ENCODE data around the gene KIRREL3.

The KIRREL3 gene

GRCh38 chr11:126630893-126631798 lies 369.4 kb downstream of the KIRREL3 start:
- DNase-seq (ENCODE audit: low read depth, low spot score) = no peak
- in situ Hi-C loops (cut with HindIII; ENCODE audit: low sequenced_read_pairs) = no loop called here
- H3K4me3 ChIP-seq (ENCODE audit: low read depth, low read length) = no peak overlapping the region
- no peak for TF ChIP-seq CTCF (IDR thresholded peaks at IDR 0.05; ENCODE audit: low read depth, low read length)

GRCh38 chr11:126630488-126630887 lies 370.1 kb downstream of the KIRREL3 start:
- no peak for DNase-seq (ENCODE audit: low read depth, low spot score)
- in situ Hi-C loops (cut with HindIII; ENCODE audit: low sequenced_read_pairs) = no loop called here
- H3K4me3 ChIP-seq (ENCODE audit: low read depth, low read length) = no peak overlapping the region
- TF ChIP-seq CTCF (IDR thresholded peaks at IDR 0.05; ENCODE audit: low read depth, low read length) = no peak

- DNase-seq (ENCODE audit: low read depth, low spot score) = no peak
- TF ChIP-seq CTCF (IDR thresholded peaks at IDR 0.05; ENCODE audit: low read depth, low read length) = peak; percentile 2
- H3K4me3 ChIP-seq (ENCODE audit: low read depth, low read length) = no peak overlapping the region
- in situ Hi-C loops (cut with HindIII; ENCODE audit: low sequenced_read_pairs) = no loop called here
Measured at GRCh38 chr11:126628790-126629621, 371.6 kb downstream of the KIRREL3 start.

- no peak for DNase-seq (ENCODE audit: low read depth, low spot score)
- H3K4me3 ChIP-seq (ENCODE audit: low read depth, low read length) = no peak overlapping the region
- TF ChIP-seq CTCF (IDR thresholded peaks at IDR 0.05; ENCODE audit: low read depth, low read length) = no peak
- in situ Hi-C loops (cut with HindIII; ENCODE audit: low sequenced_read_pairs) = no loop called here
Measured at GRCh38 chr11:126628450-126628789, 372.1 kb downstream of the KIRREL3 start.

GRCh38 chr11:126627421-126627820 lies 373.1 kb downstream of the KIRREL3 start:
- in situ Hi-C loops (cut with HindIII; ENCODE audit: low sequenced_read_pairs) = no loop called here
- DNase-seq (ENCODE audit: low read depth, low spot score) = no peak
- no peak overlapping the region for H3K4me3 ChIP-seq (ENCODE audit: low read depth, low read length)
- no peak for TF ChIP-seq CTCF (IDR thresholded peaks at IDR 0.05; ENCODE audit: low read depth, low read length)

- in situ Hi-C loops (cut with HindIII; ENCODE audit: low sequenced_read_pairs) = no loop called here
- peak; percentile 13 for DNase-seq (ENCODE audit: low read depth, low spot score)
- TF ChIP-seq CTCF (IDR thresholded peaks at IDR 0.05; ENCODE audit: low read depth, low read length) = no peak
- H3K4me3 ChIP-seq (ENCODE audit: low read depth, low read length) = no peak overlapping the region
Measured at GRCh38 chr11:126624506-126624905, 376.1 kb downstream of the KIRREL3 start.

Measured in astrocyte of the spinal cord (primary cell).